Smooth muscle cell (in vitro differentiated cells): Measurements from ENCODE around the gene CDC23. TPM values are rescaled to one million over a fixed set of nuclear protein-coding genes. Genes with fewer than 3 reads are reported as not detected.

ENCODE experiments used
- DNase-seq: peaks from one replicate; lab custom pipeline; 2025; ENCODE audit not compliant: unreplicated experiment; lab: John Stamatoyannopoulos, UW
- H2AFZ ChIP-seq: fragments of 200-600 bp; sonication (generic); 2 replicates; pipeline ENCODE4 v1.6.0; 2016; ENCODE audit warnings: antibody characterized with exemption, low read depth, mild to moderate bottlenecking
- H3F3A ChIP-seq: fragments of 200-600 bp; sonication (generic); 2 replicates; pipeline ENCODE4 v1.6.0; 2017; ENCODE audit warnings: antibody characterized with exemption, low read depth
- H3K27ac ChIP-seq: fragments of 200-600 bp; sonication (generic); 2 replicates; pipeline ENCODE4 v1.5.1; 2016; ENCODE audit warnings: low read depth, mild to moderate bottlenecking
- H3K27me3 ChIP-seq: fragments of 200-600 bp; sonication (generic); 2 replicates; pipeline ENCODE4 v1.6.1; 2016; ENCODE audit warnings: low read depth, mild to moderate bottlenecking
- H3K36me3 ChIP-seq: fragments of 200-600 bp; sonication (generic); 2 replicates; pipeline ENCODE4 v1.5.1; 2016; ENCODE audit warnings: low read depth
- H3K4me1 ChIP-seq: fragments of 200-600 bp; sonication (generic); 2 replicates; pipeline ENCODE4 v1.5.1; 2016; ENCODE audit warnings: low read depth
- H3K4me2 ChIP-seq: fragments of 200-600 bp; sonication (generic); 2 replicates; pipeline ENCODE4 v1.6.0; 2016; ENCODE audit warnings: mild to moderate bottlenecking
- H3K4me3 ChIP-seq: fragments of 200-600 bp; sonication (generic); 2 replicates; pipeline ENCODE4 v1.5.1; 2016; ENCODE audit warnings: mild to moderate bottlenecking
- H3K79me2 ChIP-seq: fragments of 200-600 bp; sonication (generic); 2 replicates; pipeline ENCODE4 v1.6.0; 2016; ENCODE audit warnings: low read depth, mild to moderate bottlenecking
- H3K9ac ChIP-seq: fragments of 200-600 bp; sonication (generic); 2 replicates; pipeline ENCODE4 v1.6.0; 2016; ENCODE audit warnings: low read depth
- H3K9me3 ChIP-seq: fragments of 200-600 bp; sonication (generic); replicated peaks from 2 replicates; pipeline ENCODE4 v1.5.1; 2016; ENCODE audit warnings: low read depth
- H4K20me1 ChIP-seq: fragments of 200-600 bp; sonication (generic); 2 replicates; pipeline ENCODE4 v1.6.0; 2016; ENCODE audit warnings: low read depth
- WGBS: methylation state at CpG from one replicate; pipeline ENCODE4 v1.1.7; 2016; ENCODE audit warnings: low lambda C conversion rate; 5-methylcytosine and 5-hydroxymethylcytosine counted together
- polyA plus RNA-seq: library from polyadenylated mRNA; unstranded; fragments of >200 nt; fragmentation: Nextera tagmentation; extraction: Ambion mirVana; gene quantifications from 2 replicates; pipeline ENCODE4 v1.2.1, GENCODE V29; 2016
- total RNA-seq: library from RNA; depleted of rRNA; stranded (reverse); fragments of >200 nt; gene quantifications from 2 replicates; pipeline ENCODE4 v1.2.3, GENCODE V29; 2014
- TF ChIP-seq, protein P1 (sequence below): fragments of 200-600 bp; sonication (generic); IDR thresholded peaks from 2 replicates; pipeline ENCODE4 v1.5.1; 2017; ENCODE audit warnings: borderline replicate concordance, mild to moderate bottlenecking, antibody characterized with exemption; ENCODE audit not compliant: insufficient read depth, poor library complexity, severe bottlenecking

The CDC23 gene
- total and polyA plus RNA-seq, 2 experiments from 2014 or later, result 37.2 to 39.5 TPM

DNA sequence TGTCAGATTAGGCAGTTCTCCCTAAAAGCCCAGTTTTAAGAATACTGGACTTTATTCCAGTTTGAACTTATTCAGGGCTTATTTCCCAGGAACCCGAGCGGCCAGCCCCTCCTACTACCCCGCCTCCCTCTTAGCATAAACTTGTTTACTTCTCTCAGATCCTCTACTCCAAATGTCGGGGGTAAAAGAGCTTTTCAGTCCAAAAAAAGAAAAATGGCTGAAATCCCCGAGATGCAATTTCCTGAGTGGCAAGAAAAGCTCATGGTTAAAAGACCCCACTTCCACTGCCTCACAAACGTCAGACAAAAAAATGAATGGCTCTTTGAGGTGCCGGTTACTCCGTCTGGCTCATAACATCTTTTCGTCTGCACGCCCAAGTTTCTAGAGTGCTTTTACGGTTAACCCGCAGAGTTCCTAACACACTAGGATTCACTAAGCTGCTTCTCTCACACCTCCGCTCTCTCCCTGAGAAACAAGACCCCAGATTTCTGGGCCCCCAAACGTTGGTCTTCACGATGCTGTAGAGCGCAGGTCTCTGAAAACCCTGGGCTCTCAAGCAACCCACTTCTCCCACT, 35.1 kb downstream of the CDC23 start:
- Histone ChIP-seq H3K27ac (peak overlapping the region; percentile 83), H3F3A (no peaks in the 10 kb centered on the region)
- 2% methylated on average over 16 of the region's 16 CpGs for WGBS

DNA sequence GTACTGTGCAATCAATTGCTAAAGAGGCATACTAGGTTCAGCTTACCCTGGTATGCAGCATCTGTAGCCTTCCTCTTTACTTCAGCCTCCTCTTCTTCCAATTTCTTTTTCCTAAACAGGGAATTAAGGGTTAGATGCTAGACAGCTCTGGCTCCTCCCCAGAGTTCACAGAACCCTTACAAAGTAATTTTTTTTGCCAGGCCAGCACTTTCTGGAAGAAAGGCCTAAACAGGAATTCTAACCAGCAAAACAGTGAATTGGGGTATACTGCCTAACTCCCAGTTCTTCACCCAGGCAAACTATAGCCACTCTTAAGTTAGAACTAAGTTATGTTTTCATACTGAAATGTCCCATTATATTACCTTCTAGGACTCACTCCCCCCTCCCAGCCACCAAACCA, 42.8 kb downstream of the CDC23 start:
- H3K36me3 ChIP-seq, result peaks cover 49% of the 10 kb centered on the region
- no peak for DNase-seq
- H3K9me3 ChIP-seq, result no peaks in the 10 kb centered on the region
- no peak overlapping the region for H2AFZ ChIP-seq
- peaks cover 3% of the 10 kb centered on the region for H4K20me1 ChIP-seq
- no peak overlapping the region for H3K27ac ChIP-seq
- H3K27me3 ChIP-seq, result no peaks in the 10 kb centered on the region
- no peaks in the 10 kb centered on the region for H3K79me2 ChIP-seq
- no peak overlapping the region for H3K4me2 ChIP-seq
- H3F3A ChIP-seq, result no peaks in the 10 kb centered on the region
- no peak overlapping the region for H3K9ac ChIP-seq
- TF ChIP-seq, protein P1, sequence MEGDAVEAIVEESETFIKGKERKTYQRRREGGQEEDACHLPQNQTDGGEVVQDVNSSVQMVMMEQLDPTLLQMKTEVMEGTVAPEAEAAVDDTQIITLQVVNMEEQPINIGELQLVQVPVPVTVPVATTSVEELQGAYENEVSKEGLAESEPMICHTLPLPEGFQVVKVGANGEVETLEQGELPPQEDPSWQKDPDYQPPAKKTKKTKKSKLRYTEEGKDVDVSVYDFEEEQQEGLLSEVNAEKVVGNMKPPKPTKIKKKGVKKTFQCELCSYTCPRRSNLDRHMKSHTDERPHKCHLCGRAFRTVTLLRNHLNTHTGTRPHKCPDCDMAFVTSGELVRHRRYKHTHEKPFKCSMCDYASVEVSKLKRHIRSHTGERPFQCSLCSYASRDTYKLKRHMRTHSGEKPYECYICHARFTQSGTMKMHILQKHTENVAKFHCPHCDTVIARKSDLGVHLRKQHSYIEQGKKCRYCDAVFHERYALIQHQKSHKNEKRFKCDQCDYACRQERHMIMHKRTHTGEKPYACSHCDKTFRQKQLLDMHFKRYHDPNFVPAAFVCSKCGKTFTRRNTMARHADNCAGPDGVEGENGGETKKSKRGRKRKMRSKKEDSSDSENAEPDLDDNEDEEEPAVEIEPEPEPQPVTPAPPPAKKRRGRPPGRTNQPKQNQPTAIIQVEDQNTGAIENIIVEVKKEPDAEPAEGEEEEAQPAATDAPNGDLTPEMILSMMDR, result no peak
- H3K4me1 ChIP-seq, result no peaks in the 10 kb centered on the region
- no peak overlapping the region for H3K4me3 ChIP-seq

More for the DNA sequence above, 35.1 kb downstream of the CDC23 start:
- TF ChIP-seq, protein P1, result no peak
- Histone ChIP-seq H3K4me1 (peaks cover 7% of the 10 kb centered on the region), H3K4me3 (peak overlapping the region; percentile 85), H4K20me1 (peaks cover 7% of the 10 kb centered on the region), H2AFZ (peak overlapping the region; percentile 89), H3K9me3 (no peaks in the 10 kb centered on the region), H3K79me2 (peaks cover 42% of the 10 kb centered on the region), H3K27me3 (no peaks in the 10 kb centered on the region), H3K9ac (peak overlapping the region; percentile 89), H3K4me2 (peak overlapping the region; percentile 87), H3K36me3 (peaks cover 9% of the 10 kb centered on the region)
- DNase-seq, result no peak

- DNase-seq, result no peak
- no peaks in the 10 kb centered on the region for H3K4me1 ChIP-seq
- 97% methylated on average over 5 of the region's 5 CpGs for WGBS
- no peak overlapping the region for H3K9ac ChIP-seq
- no peaks in the 10 kb centered on the region for H3K27me3 ChIP-seq
- H4K20me1 ChIP-seq, result peaks cover 3% of the 10 kb centered on the region
- H3K9me3 ChIP-seq, result no peaks in the 10 kb centered on the region
- H3K4me2 ChIP-seq, result no peak overlapping the region
- no peak overlapping the region for H2AFZ ChIP-seq
- no peak overlapping the region for H3K4me3 ChIP-seq
- TF ChIP-seq, protein P1, result no peak
- no peak overlapping the region for H3K27ac ChIP-seq
- H3K36me3 ChIP-seq, result peaks cover 52% of the 10 kb centered on the region
- H3K79me2 ChIP-seq, result no peaks in the 10 kb centered on the region
- no peaks in the 10 kb centered on the region for H3F3A ChIP-seq
These were observed 44.0 kb downstream of the CDC23 start for GRCh38 chr5:138169124-138169523.

GRCh38 chr5:138163721-138164120, 49.4 kb downstream of the CDC23 start:
- Histone ChIP-seq H3K27me3 (no peaks in the 10 kb centered on the region), H4K20me1 (no peaks in the 10 kb centered on the region), H3K79me2 (no peaks in the 10 kb centered on the region), H3K4me2 (no peak overlapping the region), H3K36me3 (peaks cover 61% of the 10 kb centered on the region), H3F3A (no peaks in the 10 kb centered on the region), H2AFZ (no peak overlapping the region), H3K9ac (no peak overlapping the region), H3K27ac (no peak overlapping the region), H3K4me1 (no peaks in the 10 kb centered on the region), H3K4me3 (no peak overlapping the region), H3K9me3 (no peaks in the 10 kb centered on the region)
- TF ChIP-seq, protein P1, result no peak
- no peak for DNase-seq
